Ovary (tissue), 3 donors: Measurements from ENCODE around the gene ZNF423.

ENCODE experiments used
- EP300 ChIP-seq: sonication (generic); formaldehyde crosslinking; IDR thresholded peaks from one replicate; pipeline ENCODE4 v1.6.1; 2017; ENCODE audit warnings: antibody characterized with exemption
- POLR2A ChIP-seq: fragments of 450-650 bp; IDR thresholded peaks from one replicate; pipeline ENCODE4 v1.6.1; 2017; ENCODE audit warnings: antibody characterized with exemption, mild to moderate bottlenecking, moderate library complexity
- TF ChIP-seq, protein P1 (sequence below), 3 donors: fragments of 450-650 bp in 2 of 3; fragments of 200-600 bp in 1 of 3; IDR thresholded peaks; one replicate each; pipeline versions ENCODE4 v1.5.1 to v1.8.0; 2016 to 2022; ENCODE audit warnings: antibody characterized with exemption in 3 of 3, mild to moderate bottlenecking in 1 of 3
- donor health status: DM: no; HTN: no; CAD: no.

- TF ChIP-seq, protein P1, sequence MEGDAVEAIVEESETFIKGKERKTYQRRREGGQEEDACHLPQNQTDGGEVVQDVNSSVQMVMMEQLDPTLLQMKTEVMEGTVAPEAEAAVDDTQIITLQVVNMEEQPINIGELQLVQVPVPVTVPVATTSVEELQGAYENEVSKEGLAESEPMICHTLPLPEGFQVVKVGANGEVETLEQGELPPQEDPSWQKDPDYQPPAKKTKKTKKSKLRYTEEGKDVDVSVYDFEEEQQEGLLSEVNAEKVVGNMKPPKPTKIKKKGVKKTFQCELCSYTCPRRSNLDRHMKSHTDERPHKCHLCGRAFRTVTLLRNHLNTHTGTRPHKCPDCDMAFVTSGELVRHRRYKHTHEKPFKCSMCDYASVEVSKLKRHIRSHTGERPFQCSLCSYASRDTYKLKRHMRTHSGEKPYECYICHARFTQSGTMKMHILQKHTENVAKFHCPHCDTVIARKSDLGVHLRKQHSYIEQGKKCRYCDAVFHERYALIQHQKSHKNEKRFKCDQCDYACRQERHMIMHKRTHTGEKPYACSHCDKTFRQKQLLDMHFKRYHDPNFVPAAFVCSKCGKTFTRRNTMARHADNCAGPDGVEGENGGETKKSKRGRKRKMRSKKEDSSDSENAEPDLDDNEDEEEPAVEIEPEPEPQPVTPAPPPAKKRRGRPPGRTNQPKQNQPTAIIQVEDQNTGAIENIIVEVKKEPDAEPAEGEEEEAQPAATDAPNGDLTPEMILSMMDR (IDR thresholded peaks at IDR 0.05), result no peak
- TF ChIP-seq EP300 (no peak), POLR2A (no peak)
Measured at GRCh38 chr16:49657736-49658465, 198.0 kb downstream of the ZNF423 start.
